D721Med (cell line): ENCODE data around the gene TTYH3.

Experiments
- DNase-seq: peaks from one replicate; pipeline ENCODE4 v3.0.0; 2011; ENCODE audit warnings: low spot score; ENCODE audit not compliant: insufficient read length
- FAIRE-seq: peaks from 2 replicates; lab custom pipeline; 2011; peaks lifted over from hg19 to GRCh38; lab: Jason Lieb, UNC
- CTCF ChIP-seq: IDR thresholded peaks from 2 replicates; pipeline ENCODE4 v1.5.1; 2012; ENCODE audit warnings: mild to moderate bottlenecking, control low read depth; ENCODE audit not compliant: insufficient read depth; ENCODE audit errors: missing control alignments

Gene TTYH3

GRCh38 chr7:2613098-2613930 is 18.5 kb upstream of the TTYH3 start:
- DNase-seq (no peak), FAIRE-seq (no peak)
- TF ChIP-seq CTCF, result no peak

GRCh38 chr7:2613931-2614600 is 17.7 kb upstream of the TTYH3 start:
- no peak for TF ChIP-seq CTCF
- FAIRE-seq, result no peak
- no peak for DNase-seq

DNA sequence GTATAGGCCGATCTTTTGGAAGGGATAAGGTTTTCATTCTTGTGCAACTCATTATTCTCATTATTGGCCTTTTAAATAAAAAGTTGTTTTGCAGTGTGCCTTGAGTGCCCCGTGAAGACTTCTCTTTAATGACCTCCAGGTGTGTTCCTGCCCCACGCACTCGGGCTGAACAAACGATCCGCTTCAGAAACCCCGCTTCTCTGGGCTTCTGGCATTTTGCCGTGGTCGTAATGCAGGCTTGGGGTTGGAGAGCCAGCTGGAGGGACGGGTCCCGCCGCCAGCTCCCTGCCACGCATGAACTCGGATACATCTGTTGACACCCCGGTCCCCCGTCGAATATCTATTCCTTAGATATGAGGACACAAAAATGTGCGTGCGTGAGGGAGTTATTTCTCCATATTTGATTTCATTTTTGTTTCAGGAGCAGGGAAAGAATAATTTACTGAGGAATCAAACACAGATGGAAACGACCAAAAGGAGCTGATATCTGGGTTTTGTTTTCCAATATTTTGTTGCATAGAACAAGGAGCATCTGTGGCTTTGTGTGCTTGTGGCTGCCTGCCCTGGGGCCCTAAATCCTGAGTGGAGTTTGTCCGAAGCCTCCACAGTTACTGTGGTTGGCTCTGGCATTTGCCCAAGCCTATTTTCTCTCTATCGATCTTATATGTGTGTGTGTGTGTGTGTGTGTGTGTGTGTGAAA is 17.0 kb upstream of the TTYH3 start:
- TF ChIP-seq CTCF, result no peak
- DNase-seq (no peak), FAIRE-seq (no peak)

- FAIRE-seq (no peak), DNase-seq (no peak)
- TF ChIP-seq CTCF, result no peak
These were observed 15.1 kb upstream of the TTYH3 start for GRCh38 chr7:2616387-2617324.

- no peak for DNase-seq
- TF ChIP-seq CTCF, result no peak
- no peak for FAIRE-seq
These were observed 14.4 kb upstream of the TTYH3 start for GRCh38 chr7:2617325-2617905.

DNA sequence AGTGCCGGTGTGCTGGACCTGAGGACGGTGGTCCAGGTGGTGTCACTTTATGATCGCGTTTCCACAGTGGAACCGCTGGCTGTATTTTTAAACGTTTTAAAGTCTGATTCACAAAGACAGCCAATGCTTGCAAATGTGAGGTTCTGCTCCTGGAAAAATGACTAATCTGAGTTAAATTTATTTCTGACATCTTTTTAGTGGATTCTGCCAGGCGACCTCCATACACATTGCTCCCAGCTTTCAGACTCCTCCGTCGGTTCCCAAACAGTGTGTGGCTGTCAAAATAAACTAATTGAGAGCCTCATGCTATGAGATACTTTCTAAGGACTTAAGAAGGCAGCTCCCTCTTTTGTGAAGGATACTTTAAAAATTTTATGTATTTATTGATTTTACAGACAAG is 12.7 kb upstream of the TTYH3 start:
- DNase-seq (no peak), FAIRE-seq (no peak)
- TF ChIP-seq CTCF, result no peak
